DND-41 (cell line): ENCODE data around the gene CDC42SE2.

Source experiments
- EZH2 ChIP-seq: IDR thresholded peaks from 3 replicates; pipeline ENCODE4 v1.6.1; 2012; ENCODE audit warnings: borderline replicate concordance, low read depth, mild to moderate bottlenecking, moderate library complexity, low read length, inconsistent platforms; ENCODE audit not compliant: severe bottlenecking
- TF ChIP-seq, protein P1 (sequence below): IDR thresholded peaks from 2 replicates; pipeline ENCODE4 v1.5.1; 2012; ENCODE audit warnings: borderline replicate concordance, low read length, moderate library complexity, mild to moderate bottlenecking; ENCODE audit not compliant: poor library complexity, severe bottlenecking; ENCODE audit errors: extremely low read depth

DNA sequence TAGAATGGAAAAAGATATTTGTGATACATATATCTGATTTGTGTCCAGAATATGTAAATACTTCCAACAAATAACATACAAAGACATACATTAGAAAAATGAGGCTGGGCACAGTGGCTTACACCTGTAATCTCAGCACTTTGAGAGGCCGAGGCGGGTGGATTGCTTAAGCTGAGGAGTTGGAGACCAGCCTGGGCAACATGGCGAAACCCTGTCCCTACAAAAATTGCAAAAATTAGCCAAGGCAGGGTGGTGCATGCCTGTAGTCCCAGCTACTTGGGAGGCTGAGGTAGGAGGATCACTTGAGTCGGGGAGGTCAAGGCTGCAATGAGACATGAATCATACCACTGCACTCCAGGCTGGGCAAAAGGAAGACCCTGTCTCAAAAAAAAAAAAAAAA lies 46.1 kb upstream of the CDC42SE2 start:
- TF ChIP-seq EZH2 = no peak
- TF ChIP-seq, protein P1, sequence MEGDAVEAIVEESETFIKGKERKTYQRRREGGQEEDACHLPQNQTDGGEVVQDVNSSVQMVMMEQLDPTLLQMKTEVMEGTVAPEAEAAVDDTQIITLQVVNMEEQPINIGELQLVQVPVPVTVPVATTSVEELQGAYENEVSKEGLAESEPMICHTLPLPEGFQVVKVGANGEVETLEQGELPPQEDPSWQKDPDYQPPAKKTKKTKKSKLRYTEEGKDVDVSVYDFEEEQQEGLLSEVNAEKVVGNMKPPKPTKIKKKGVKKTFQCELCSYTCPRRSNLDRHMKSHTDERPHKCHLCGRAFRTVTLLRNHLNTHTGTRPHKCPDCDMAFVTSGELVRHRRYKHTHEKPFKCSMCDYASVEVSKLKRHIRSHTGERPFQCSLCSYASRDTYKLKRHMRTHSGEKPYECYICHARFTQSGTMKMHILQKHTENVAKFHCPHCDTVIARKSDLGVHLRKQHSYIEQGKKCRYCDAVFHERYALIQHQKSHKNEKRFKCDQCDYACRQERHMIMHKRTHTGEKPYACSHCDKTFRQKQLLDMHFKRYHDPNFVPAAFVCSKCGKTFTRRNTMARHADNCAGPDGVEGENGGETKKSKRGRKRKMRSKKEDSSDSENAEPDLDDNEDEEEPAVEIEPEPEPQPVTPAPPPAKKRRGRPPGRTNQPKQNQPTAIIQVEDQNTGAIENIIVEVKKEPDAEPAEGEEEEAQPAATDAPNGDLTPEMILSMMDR = no peak
